ENCODE results near the gene GPR152.

- TF ChIP-seq CTCF (IDR thresholded peaks at IDR 0.05; ENCODE audit: low read depth, low read length) (no peak), EZH2phosphoT487 (IDR thresholded peaks at IDR 0.05; ENCODE audit: low read depth) (no peak)
Measured at GRCh38 chr11:67441098-67441563, 11.4 kb downstream of the GPR152 start.

Data from OCI-LY3 (cell line).